ENCODE data around the gene RASL11B. TPM values are rescaled to one million over a fixed set of nuclear protein-coding genes. Genes with fewer than 3 reads are reported as not detected.

The RASL11B gene
- total and polyA plus RNA-seq, 9 donors = 7.5 to 15.2 (median 11.6) TPM

DNA sequence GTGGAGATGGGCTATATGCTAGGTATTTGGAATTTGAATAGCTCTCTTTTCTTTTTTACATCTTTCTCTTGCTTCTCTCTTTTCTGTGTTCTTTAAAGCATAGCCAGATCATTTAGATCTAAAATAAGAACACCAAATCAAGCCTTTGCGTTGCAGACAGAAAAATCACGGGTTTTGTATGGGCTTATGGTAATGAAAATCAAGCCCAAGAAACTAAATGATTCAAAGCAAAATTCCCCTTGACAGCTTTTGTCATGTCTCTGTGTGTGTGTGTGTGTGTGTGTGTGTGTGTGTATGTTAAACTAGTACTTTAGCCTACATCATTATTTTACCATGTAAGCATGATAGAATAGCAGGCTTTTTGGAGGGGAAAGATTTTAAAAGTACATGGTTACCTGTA lies 1.8 kb upstream of the RASL11B start:
- WGBS (ENCODE audit: insufficient coverage) = no CpG with 5 or more reads among the region's 2 CpGs
- Histone ChIP-seq H3K4me3 (ENCODE audit: low read length) (no peak overlapping the region), H3K27me3 (ENCODE audit: control insufficient read depth, insufficient read depth, low read length) (peaks cover 17% of the 10 kb centered on the region), H3K27ac (ENCODE audit: low read length) (no peak overlapping the region), H3K36me3 (ENCODE audit: control insufficient read depth, insufficient read depth, low read length) (peaks cover 1% of the 10 kb centered on the region), H3K9me3 (replicated peaks; ENCODE audit: control insufficient read depth, low read depth, low read length) (peaks cover 5% of the 10 kb centered on the region), H3K4me1 (ENCODE audit: control insufficient read depth, insufficient read depth, low read length) (peaks cover 30% of the 10 kb centered on the region)
- no peak for DNase-seq

GRCh38 chr4:52861171-52861823 lies 820 bp upstream of the RASL11B start:
- Histone ChIP-seq H3K36me3 (ENCODE audit: control insufficient read depth, insufficient read depth, low read length) (peaks cover 7% of the 10 kb centered on the region), H3K4me1 (ENCODE audit: control insufficient read depth, insufficient read depth, low read length) (peaks cover 35% of the 10 kb centered on the region), H3K4me3 (ENCODE audit: low read length) (peak overlapping the region; percentile 61), H3K9me3 (replicated peaks; ENCODE audit: control insufficient read depth, low read depth, low read length) (peaks cover 5% of the 10 kb centered on the region), H3K27ac (ENCODE audit: low read length) (no peak overlapping the region), H3K27me3 (ENCODE audit: control insufficient read depth, insufficient read depth, low read length) (peaks cover 17% of the 10 kb centered on the region)
- DNase-seq = no peak
- WGBS (ENCODE audit: insufficient coverage) = 26% methylated on average over 18 of the region's 26 CpGs

- under 1% methylated on average over 19 of the region's 23 CpGs for WGBS (ENCODE audit: insufficient coverage)
- DNase-seq = no peak
- Histone ChIP-seq H3K4me1 (ENCODE audit: control insufficient read depth, insufficient read depth, low read length) (peaks cover 41% of the 10 kb centered on the region), H3K27ac (ENCODE audit: low read length) (peak overlapping the region; percentile 1), H3K4me3 (ENCODE audit: low read length) (peak overlapping the region; percentile 61), H3K36me3 (ENCODE audit: control insufficient read depth, insufficient read depth, low read length) (peaks cover 12% of the 10 kb centered on the region), H3K27me3 (ENCODE audit: control insufficient read depth, insufficient read depth, low read length) (peaks cover 17% of the 10 kb centered on the region), H3K9me3 (replicated peaks; ENCODE audit: control insufficient read depth, low read depth, low read length) (peaks cover 5% of the 10 kb centered on the region)
Observed at GRCh38 chr4:52862639-52863161, 583 bp downstream of the RASL11B start.

GRCh38 chr4:52863324-52863723 lies 1.2 kb downstream of the RASL11B start:
- 38% methylated on average over 5 of the region's 6 CpGs for WGBS (ENCODE audit: insufficient coverage)
- H3K9me3 ChIP-seq (replicated peaks; ENCODE audit: control insufficient read depth, low read depth, low read length) = peaks cover under 1% of the 10 kb centered on the region
- peaks cover 48% of the 10 kb centered on the region for H3K4me1 ChIP-seq (ENCODE audit: control insufficient read depth, insufficient read depth, low read length)
- H3K4me3 ChIP-seq (ENCODE audit: low read length) = peak overlapping the region; percentile 61
- H3K27me3 ChIP-seq (ENCODE audit: control insufficient read depth, insufficient read depth, low read length) = peaks cover 17% of the 10 kb centered on the region
- DNase-seq = no peak
- H3K36me3 ChIP-seq (ENCODE audit: control insufficient read depth, insufficient read depth, low read length) = peaks cover 12% of the 10 kb centered on the region
- no peak overlapping the region for H3K27ac ChIP-seq (ENCODE audit: low read length)

GRCh38 chr4:52864793-52865192 lies 2.7 kb downstream of the RASL11B start:
- no peak overlapping the region for H3K4me3 ChIP-seq (ENCODE audit: low read length)
- H3K9me3 ChIP-seq (replicated peaks; ENCODE audit: control insufficient read depth, low read depth, low read length) = no peaks in the 10 kb centered on the region
- H3K27ac ChIP-seq (ENCODE audit: low read length) = no peak overlapping the region
- 34% methylated on average over 4 of the region's 5 CpGs for WGBS (ENCODE audit: insufficient coverage)
- H3K4me1 ChIP-seq (ENCODE audit: control insufficient read depth, insufficient read depth, low read length) = peaks cover 61% of the 10 kb centered on the region
- DNase-seq = peak; percentile 92
- H3K27me3 ChIP-seq (ENCODE audit: control insufficient read depth, insufficient read depth, low read length) = peaks cover 17% of the 10 kb centered on the region
- peaks cover 12% of the 10 kb centered on the region for H3K36me3 ChIP-seq (ENCODE audit: control insufficient read depth, insufficient read depth, low read length)

GRCh38 chr4:52865300-52865699 lies 3.2 kb downstream of the RASL11B start:
- 55% methylated on average over 7 of the region's 9 CpGs for WGBS (ENCODE audit: insufficient coverage)
- peaks cover 66% of the 10 kb centered on the region for H3K4me1 ChIP-seq (ENCODE audit: control insufficient read depth, insufficient read depth, low read length)

DNA sequence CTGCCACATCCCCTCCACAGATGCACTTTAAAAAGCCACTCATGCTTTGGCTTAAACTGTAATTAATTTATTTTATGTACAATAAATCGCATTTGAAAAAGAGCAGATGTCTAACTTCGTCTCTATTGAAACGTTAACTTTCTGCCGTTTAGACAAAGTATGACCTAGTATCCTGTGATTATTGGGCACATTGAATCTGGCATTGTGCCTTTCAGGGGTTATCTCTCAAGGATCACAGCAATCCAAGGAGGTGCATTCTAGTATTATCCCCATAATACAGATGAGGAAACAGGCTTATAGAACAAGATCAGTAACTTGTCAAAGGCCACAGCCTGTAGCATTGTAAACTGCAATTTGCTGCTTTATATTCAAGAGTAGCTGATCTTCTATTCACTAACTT lies 4.6 kb downstream of the RASL11B start:
- peaks cover 66% of the 10 kb centered on the region for H3K4me1 ChIP-seq (ENCODE audit: control insufficient read depth, insufficient read depth, low read length)
- H3K27me3 ChIP-seq (ENCODE audit: control insufficient read depth, insufficient read depth, low read length) = peaks cover 10% of the 10 kb centered on the region
- no peak overlapping the region for H3K27ac ChIP-seq (ENCODE audit: low read length)
- peaks cover 16% of the 10 kb centered on the region for H3K36me3 ChIP-seq (ENCODE audit: control insufficient read depth, insufficient read depth, low read length)
- no peak for DNase-seq
- H3K9me3 ChIP-seq (replicated peaks; ENCODE audit: control insufficient read depth, low read depth, low read length) = no peaks in the 10 kb centered on the region
- no CpG with 5 or more reads among the region's 4 CpGs for WGBS (ENCODE audit: insufficient coverage)
- H3K4me3 ChIP-seq (ENCODE audit: low read length) = no peak overlapping the region

More at GRCh38 chr4:52865300-52865699, 3.2 kb downstream of the RASL11B start:
- no peak overlapping the region for H3K4me3 ChIP-seq (ENCODE audit: low read length)
- H3K36me3 ChIP-seq (ENCODE audit: control insufficient read depth, insufficient read depth, low read length) = peaks cover 12% of the 10 kb centered on the region
- no peak overlapping the region for H3K27ac ChIP-seq (ENCODE audit: low read length)
- no peaks in the 10 kb centered on the region for H3K9me3 ChIP-seq (replicated peaks; ENCODE audit: control insufficient read depth, low read depth, low read length)
- DNase-seq = no peak
- H3K27me3 ChIP-seq (ENCODE audit: control insufficient read depth, insufficient read depth, low read length) = peaks cover 17% of the 10 kb centered on the region

DNA sequence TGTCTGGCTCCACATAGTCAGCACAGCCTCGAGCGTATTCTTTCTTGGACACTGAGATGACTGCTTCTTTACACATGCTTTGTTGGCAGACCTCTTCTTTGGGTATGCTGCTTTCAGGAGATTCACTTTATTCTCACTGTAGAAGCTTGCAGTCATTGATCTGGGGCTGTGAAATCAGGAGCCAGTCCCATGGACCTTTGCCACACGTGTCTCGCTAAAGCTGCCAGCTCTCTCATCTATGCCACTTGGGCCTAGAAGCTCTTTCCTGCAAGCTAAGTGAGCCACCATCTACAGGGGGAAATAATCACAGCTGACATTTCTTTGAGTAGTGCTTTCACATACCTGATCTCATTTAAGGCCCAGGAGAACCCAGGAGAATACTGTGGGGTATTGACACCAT lies 5.0 kb downstream of the RASL11B start:
- Histone ChIP-seq H3K4me1 (ENCODE audit: control insufficient read depth, insufficient read depth, low read length) (peaks cover 65% of the 10 kb centered on the region), H3K4me3 (ENCODE audit: low read length) (no peak overlapping the region), H3K36me3 (ENCODE audit: control insufficient read depth, insufficient read depth, low read length) (peaks cover 16% of the 10 kb centered on the region), H3K9me3 (replicated peaks; ENCODE audit: control insufficient read depth, low read depth, low read length) (no peaks in the 10 kb centered on the region), H3K27ac (ENCODE audit: low read length) (no peak overlapping the region), H3K27me3 (ENCODE audit: control insufficient read depth, insufficient read depth, low read length) (peaks cover 9% of the 10 kb centered on the region)
- no peak for DNase-seq
- WGBS (ENCODE audit: insufficient coverage) = 51% methylated on average over 4 of the region's 4 CpGs

DNA sequence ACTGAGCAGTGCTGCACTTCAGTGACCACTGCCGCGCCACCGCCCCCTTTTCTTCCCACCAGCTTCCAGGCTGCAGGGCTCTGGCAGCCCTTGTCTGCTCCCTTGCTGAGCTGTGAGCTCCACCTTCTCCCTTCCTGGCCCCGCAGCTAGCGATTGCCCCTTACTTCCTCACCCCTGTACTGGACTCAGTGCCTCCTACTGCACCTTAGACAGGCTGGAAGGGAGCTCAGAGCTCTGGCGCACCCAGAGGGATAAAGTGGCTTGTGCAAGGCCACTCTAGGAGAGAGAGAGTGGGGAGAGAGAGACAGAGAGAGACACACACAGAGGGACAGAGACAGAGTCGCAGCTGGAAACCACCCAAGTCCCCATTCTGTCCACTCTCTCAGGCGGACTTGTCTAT lies 6.0 kb downstream of the RASL11B start:
- peak overlapping the region; percentile 38 for H3K27ac ChIP-seq (ENCODE audit: low read length)
- H3K4me1 ChIP-seq (ENCODE audit: control insufficient read depth, insufficient read depth, low read length) = peaks cover 58% of the 10 kb centered on the region
- peaks cover 2% of the 10 kb centered on the region for H3K27me3 ChIP-seq (ENCODE audit: control insufficient read depth, insufficient read depth, low read length)
- no peaks in the 10 kb centered on the region for H3K9me3 ChIP-seq (replicated peaks; ENCODE audit: control insufficient read depth, low read depth, low read length)
- DNase-seq = peak; percentile 73
- H3K36me3 ChIP-seq (ENCODE audit: control insufficient read depth, insufficient read depth, low read length) = peaks cover 16% of the 10 kb centered on the region
- H3K4me3 ChIP-seq (ENCODE audit: low read length) = no peak overlapping the region
- 49% methylated on average over 3 of the region's 8 CpGs for WGBS (ENCODE audit: insufficient coverage)

- H3K9me3 ChIP-seq (replicated peaks; ENCODE audit: control insufficient read depth, low read depth, low read length) = no peaks in the 10 kb centered on the region
- no peaks in the 10 kb centered on the region for H3K27me3 ChIP-seq (ENCODE audit: control insufficient read depth, insufficient read depth, low read length)
- WGBS (ENCODE audit: insufficient coverage) = 23% methylated on average over 6 of the region's 12 CpGs
- DNase-seq = peak; percentile 93
- peak overlapping the region; percentile 71 for H3K27ac ChIP-seq (ENCODE audit: low read length)
- peaks cover 16% of the 10 kb centered on the region for H3K36me3 ChIP-seq (ENCODE audit: control insufficient read depth, insufficient read depth, low read length)
- H3K4me1 ChIP-seq (ENCODE audit: control insufficient read depth, insufficient read depth, low read length) = peaks cover 58% of the 10 kb centered on the region
- H3K4me3 ChIP-seq (ENCODE audit: low read length) = no peak overlapping the region
Observed at GRCh38 chr4:52869196-52869595, 7.1 kb downstream of the RASL11B start.

Measured in muscle of leg (tissue), 11 donors.